Astrocyte (in vitro differentiated cells and primary cell): Measurements from ENCODE around the gene RPEL1.

ENCODE experiments used
- CTCF ChIP-seq: IDR thresholded peaks from 2 replicates; pipeline ENCODE4 v1.5.1; 2011; ENCODE audit warnings: low read depth, mild to moderate bottlenecking, inconsistent platforms, low read length, moderate library complexity; ENCODE audit not compliant: insufficient read depth
- EZH2 ChIP-seq: IDR thresholded peaks from 2 replicates; pipeline ENCODE4 v1.6.1; 2012; ENCODE audit warnings: mild to moderate bottlenecking, low read length, inconsistent platforms; ENCODE audit not compliant: insufficient read depth

GRCh38 chr10:103232131-103232673 lies 13.5 kb upstream of the RPEL1 start:
- no peak for TF ChIP-seq CTCF
- no peak for TF ChIP-seq EZH2
